ENCODE data around the gene CCDC182. TPM values are rescaled to one million over a fixed set of nuclear protein-coding genes. Genes with fewer than 3 reads are reported as not detected.

The CCDC182 gene
- total RNA-seq, 1 donor, result not detected

GRCh38 chr17:57735230-57735629 is 9.9 kb downstream of the CCDC182 start:
- no peak overlapping the region for H3K4me3 ChIP-seq (ENCODE audit: low read depth, low read length)
- DNase-seq (ENCODE audit: low read depth), result no peak
- no peak for TF ChIP-seq CTCF (IDR thresholded peaks at IDR 0.05; ENCODE audit: insufficient read depth, low read length)

- DNase-seq (ENCODE audit: low read depth), result no peak
- TF ChIP-seq CTCF (IDR thresholded peaks at IDR 0.05; ENCODE audit: insufficient read depth, low read length), result no peak
- H3K4me3 ChIP-seq (ENCODE audit: low read depth, low read length), result no peak overlapping the region
These were observed 12.0 kb downstream of the CCDC182 start for GRCh38 chr17:57733085-57733484.

- no peak overlapping the region for H3K4me3 ChIP-seq (ENCODE audit: low read depth, low read length)
- DNase-seq (ENCODE audit: low read depth), result no peak
- no peak for TF ChIP-seq CTCF (IDR thresholded peaks at IDR 0.05; ENCODE audit: insufficient read depth, low read length)
These were observed 13.0 kb downstream of the CCDC182 start for GRCh38 chr17:57732062-57732461.

GRCh38 chr17:57730026-57730701 is 14.9 kb downstream of the CCDC182 start:
- no peak for DNase-seq (ENCODE audit: low read depth)

GRCh38 chr17:57727630-57728175 is 17.4 kb downstream of the CCDC182 start:
- no peak for TF ChIP-seq CTCF (IDR thresholded peaks at IDR 0.05; ENCODE audit: insufficient read depth, low read length)
- no peak overlapping the region for H3K4me3 ChIP-seq (ENCODE audit: low read depth, low read length)
- DNase-seq (ENCODE audit: low read depth), result no peak

More at GRCh38 chr17:57730026-57730701, 14.9 kb downstream of the CCDC182 start:
- H3K4me3 ChIP-seq (ENCODE audit: low read depth, low read length), result no peak overlapping the region
- no peak for TF ChIP-seq CTCF (IDR thresholded peaks at IDR 0.05; ENCODE audit: insufficient read depth, low read length)

- TF ChIP-seq CTCF (IDR thresholded peaks at IDR 0.05; ENCODE audit: insufficient read depth, low read length), result no peak
- no peak overlapping the region for H3K4me3 ChIP-seq (ENCODE audit: low read depth, low read length)
- no peak for DNase-seq (ENCODE audit: low read depth)
These were observed 18.3 kb downstream of the CCDC182 start for GRCh38 chr17:57726838-57727237.
